ENCODE results near the gene ZNF205. TPM values are rescaled to one million over a fixed set of nuclear protein-coding genes. Genes with fewer than 3 reads are reported as not detected.

Gene ZNF205
- total RNA-seq, 1 experiment from 2014 or later: 12.1 TPM

DNA sequence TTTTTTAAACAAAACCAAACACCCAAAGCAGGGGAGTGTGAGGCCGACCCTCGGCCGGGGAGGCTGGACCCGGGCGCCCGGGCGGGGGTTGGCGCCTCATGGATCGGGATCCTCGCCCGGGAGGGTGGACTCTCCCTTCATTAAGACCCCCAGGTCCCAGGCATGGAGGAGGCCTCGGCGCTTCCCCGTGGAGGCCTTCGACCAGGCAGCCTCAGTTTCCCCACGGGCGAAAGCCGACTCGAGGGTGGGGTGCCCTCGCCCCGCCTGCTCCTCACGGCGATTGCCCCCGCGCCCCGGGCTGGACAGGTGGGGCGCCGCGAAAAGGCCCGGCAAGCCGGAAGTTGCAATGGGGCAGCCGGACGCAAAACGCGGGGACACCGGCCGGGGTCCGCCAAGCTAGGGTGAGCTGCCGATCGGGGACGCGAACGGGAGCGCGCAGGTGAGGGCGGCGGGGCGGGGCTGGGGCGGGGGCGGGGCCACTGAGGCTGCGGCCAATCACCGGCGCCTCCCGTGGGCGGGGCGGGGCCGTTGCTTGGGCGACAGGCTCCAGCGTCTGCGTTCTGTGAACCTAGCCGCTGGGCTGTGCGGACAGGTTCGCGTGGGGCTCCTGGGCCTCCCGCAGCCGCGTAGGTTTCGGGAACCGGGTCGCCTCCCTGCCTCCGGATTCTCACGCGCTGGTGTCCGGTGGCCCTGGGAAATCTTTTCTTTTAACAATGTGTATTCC is 6.0 kb upstream of the ZNF205 start:
- BruUV-seq (replicated peaks): no TSS peak
- CTCF ChIA-PET: interaction anchor here (1.1 to 2.4 kb wide), 6 partner anchors 8 to 47 kb away, joined by 3 to 9 read pairs (median 4); no protein-coding TSS in a partner anchor
- Mint-ChIP-seq H3K36me3 (ENCODE audit: insufficient read depth, unreplicated experiment) (peaks cover 12% of the 10 kb centered on the region), H3K9me3 (ENCODE audit: unreplicated experiment) (no peaks in the 10 kb centered on the region), H3K4me3 (ENCODE audit: unreplicated experiment) (peak overlapping the region; percentile 74), H3K27ac (ENCODE audit: low read depth, unreplicated experiment) (peak overlapping the region; percentile 82), H3K27me3 (ENCODE audit: insufficient read depth, unreplicated experiment) (no peaks in the 10 kb centered on the region), H3K4me1 (ENCODE audit: insufficient read depth, unreplicated experiment) (peaks cover 6% of the 10 kb centered on the region)
- intact Hi-C loops (cut with micrococcal nuclease): no loop called here
- no peak for TF ChIP-seq CTCF (IDR thresholded peaks at IDR 0.05; ENCODE audit: unreplicated experiment)
- POLR2A ChIA-PET: interaction anchor here (0.6 to 2.4 kb wide), 10 partner anchors 12 to 84 kb away, joined by 3 to 15 read pairs (median 4); partner anchors contain the start of gene ZNF213
- DNase-seq (ENCODE audit: unreplicated experiment): peak; percentile 91

DNA sequence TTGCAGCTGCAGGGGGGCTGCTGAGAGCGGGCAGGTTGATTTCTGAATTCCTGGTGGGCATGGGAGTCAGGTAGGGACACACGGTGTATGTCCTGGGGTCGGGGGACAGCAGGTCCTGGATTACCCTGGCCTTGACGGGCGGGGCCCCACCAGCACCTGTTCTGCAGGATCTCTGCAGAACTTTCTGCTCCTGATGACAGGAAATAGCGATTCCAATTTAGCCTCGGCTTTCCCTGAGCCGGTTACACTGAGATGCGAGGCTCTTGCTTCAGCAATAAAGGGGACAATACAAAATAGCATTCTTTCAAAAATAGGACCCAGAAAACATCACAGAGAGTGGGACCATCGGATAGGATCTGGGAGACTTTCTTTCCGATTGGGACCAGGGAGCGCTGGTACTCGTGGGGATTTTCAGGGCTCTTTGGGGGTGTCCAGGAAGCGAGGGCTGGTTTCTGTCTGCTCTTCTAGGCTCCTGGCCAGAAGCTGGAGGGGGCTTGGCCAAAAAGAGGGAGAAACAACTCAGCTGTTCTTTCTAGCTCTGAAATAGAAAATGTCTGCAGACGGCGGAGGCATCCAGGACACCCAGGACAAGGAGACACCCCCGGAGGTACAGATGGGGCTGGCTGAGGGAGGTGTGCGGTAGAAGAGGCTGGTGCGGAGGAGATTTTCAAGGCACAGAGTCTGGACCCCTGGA is 642 bp downstream of the ZNF205 start:
- no peak for TF ChIP-seq CTCF (IDR thresholded peaks at IDR 0.05; ENCODE audit: unreplicated experiment)
- peak overlapping the region; percentile 29 for H3K27ac Mint-ChIP-seq (ENCODE audit: low read depth, unreplicated experiment)
- peaks cover 19% of the 10 kb centered on the region for H3K36me3 Mint-ChIP-seq (ENCODE audit: insufficient read depth, unreplicated experiment)
- BruUV-seq (replicated peaks): no TSS peak
- no peaks in the 10 kb centered on the region for H3K27me3 Mint-ChIP-seq (ENCODE audit: insufficient read depth, unreplicated experiment)
- peak overlapping the region; percentile 85 for H3K4me3 Mint-ChIP-seq (ENCODE audit: unreplicated experiment)
- no peak for DNase-seq (ENCODE audit: unreplicated experiment)
- intact Hi-C loops (cut with micrococcal nuclease): no loop called here
- ChIA-PET POLR2A (interaction anchor here (0.6 to 5.2 kb wide), 7 partner anchors 9 to 85 kb away, joined by 3 to 33 read pairs (median 15); partner anchors contain the start of gene ZNF213), CTCF (interaction anchor here (0.6 to 4.7 kb wide), 7 partner anchors 9 to 54 kb away, joined by 3 to 34 read pairs (median 8); partner anchors contain the start of gene ZNF213)
- no peaks in the 10 kb centered on the region for H3K9me3 Mint-ChIP-seq (ENCODE audit: unreplicated experiment)
- H3K4me1 Mint-ChIP-seq (ENCODE audit: insufficient read depth, unreplicated experiment): peaks cover 10% of the 10 kb centered on the region

- POLR2A ChIA-PET: interaction anchor here (1.1 to 5.2 kb wide), 5 partner anchors 11 to 202 kb away, joined by 4 to 33 read pairs (median 19); partner anchors contain the start of genes FLYWCH1 and ZNF213
- DNase-seq (ENCODE audit: unreplicated experiment): no peak
- CTCF ChIA-PET: interaction anchor here (0.5 to 4.7 kb wide), 9 partner anchors 8 to 58 kb away, joined by 3 to 34 read pairs (median 7); partner anchors contain the start of gene ZNF213
- peaks cover 10% of the 10 kb centered on the region for H3K4me1 Mint-ChIP-seq (ENCODE audit: insufficient read depth, unreplicated experiment)
- BruUV-seq (replicated peaks): no TSS peak
- intact Hi-C loops (cut with micrococcal nuclease): no loop called here
- no peak for TF ChIP-seq CTCF (IDR thresholded peaks at IDR 0.05; ENCODE audit: unreplicated experiment)
- no peaks in the 10 kb centered on the region for H3K27me3 Mint-ChIP-seq (ENCODE audit: insufficient read depth, unreplicated experiment)
- H3K9me3 Mint-ChIP-seq (ENCODE audit: unreplicated experiment): no peaks in the 10 kb centered on the region
- H3K36me3 Mint-ChIP-seq (ENCODE audit: insufficient read depth, unreplicated experiment): peaks cover 27% of the 10 kb centered on the region
- peak overlapping the region; percentile 85 for H3K4me3 Mint-ChIP-seq (ENCODE audit: unreplicated experiment)
- H3K27ac Mint-ChIP-seq (ENCODE audit: low read depth, unreplicated experiment): peak overlapping the region; percentile 29
These were observed 1.5 kb downstream of the ZNF205 start for GRCh38 chr16:3113765-3114479.

Measured in MCF 10A (cell line).